Omental fat pad (tissue), 4 donors: ENCODE results near the gene HOPX. TPM values are rescaled to one million over a fixed set of nuclear protein-coding genes. Genes with fewer than 3 reads are reported as not detected.
A peak's percentile ranks its signal among the peaks of the same experiment; 100 is the strongest.

ENCODE experiments used
- ATAC-seq: fragments of 150-250 bp; one replicate; pipeline ENCODE4 v1.9.1; 2016; ENCODE audit warnings: mild to moderate bottlenecking, moderate library complexity; ENCODE audit not compliant: low FRiP score
- DNase-seq: peaks from one replicate; pipeline ENCODE4 v3.0.0-alpha.2; 2019; ENCODE audit warnings: low spot score
- total RNA-seq, 4 donors: library from RNA; depleted of rRNA; stranded (reverse); fragments of >200 nt; gene quantifications; one replicate each; pipeline ENCODE4 v1.1.0, GENCODE V29; 2016
- TF ChIP-seq, protein P1 (sequence below), 3 donors: fragments of 450-650 bp; IDR thresholded peaks; one replicate each; pipeline ENCODE4 v1.5.1; 2016 to 2017; ENCODE audit warnings: antibody characterized with exemption in 3 of 3, mild to moderate bottlenecking in 3 of 3, moderate library complexity in 2 of 3

Gene HOPX
- total RNA-seq, 4 donors from 2014 or later = 2.4 to 6.8 (median 4.1) TPM

- ATAC-seq = peak; percentile 38
These were observed 25.3 kb downstream of the HOPX start for GRCh38 chr4:56655627-56656345.

GRCh38 chr4:56655209-56655626 is 25.9 kb downstream of the HOPX start:
- ATAC-seq = peak; percentile 60
- TF ChIP-seq, protein P1, sequence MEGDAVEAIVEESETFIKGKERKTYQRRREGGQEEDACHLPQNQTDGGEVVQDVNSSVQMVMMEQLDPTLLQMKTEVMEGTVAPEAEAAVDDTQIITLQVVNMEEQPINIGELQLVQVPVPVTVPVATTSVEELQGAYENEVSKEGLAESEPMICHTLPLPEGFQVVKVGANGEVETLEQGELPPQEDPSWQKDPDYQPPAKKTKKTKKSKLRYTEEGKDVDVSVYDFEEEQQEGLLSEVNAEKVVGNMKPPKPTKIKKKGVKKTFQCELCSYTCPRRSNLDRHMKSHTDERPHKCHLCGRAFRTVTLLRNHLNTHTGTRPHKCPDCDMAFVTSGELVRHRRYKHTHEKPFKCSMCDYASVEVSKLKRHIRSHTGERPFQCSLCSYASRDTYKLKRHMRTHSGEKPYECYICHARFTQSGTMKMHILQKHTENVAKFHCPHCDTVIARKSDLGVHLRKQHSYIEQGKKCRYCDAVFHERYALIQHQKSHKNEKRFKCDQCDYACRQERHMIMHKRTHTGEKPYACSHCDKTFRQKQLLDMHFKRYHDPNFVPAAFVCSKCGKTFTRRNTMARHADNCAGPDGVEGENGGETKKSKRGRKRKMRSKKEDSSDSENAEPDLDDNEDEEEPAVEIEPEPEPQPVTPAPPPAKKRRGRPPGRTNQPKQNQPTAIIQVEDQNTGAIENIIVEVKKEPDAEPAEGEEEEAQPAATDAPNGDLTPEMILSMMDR (IDR thresholded peaks at IDR 0.05) = no peak
- DNase-seq = no peak

More at GRCh38 chr4:56655627-56656345, 25.3 kb downstream of the HOPX start:
- TF ChIP-seq, protein P1 (IDR thresholded peaks at IDR 0.05) = no peak
- no peak for DNase-seq

- peak; percentile 51 for DNase-seq
- TF ChIP-seq, protein P1 (IDR thresholded peaks at IDR 0.05) = no peak
- peak; percentile 79 for ATAC-seq
These were observed 26.9 kb downstream of the HOPX start for GRCh38 chr4:56654238-56654632.

- TF ChIP-seq, protein P1 (IDR thresholded peaks at IDR 0.05) = no peak
- ATAC-seq (peak; percentile 16), DNase-seq (no peak)
These were observed 27.4 kb downstream of the HOPX start for GRCh38 chr4:56653461-56654237.

DNA sequence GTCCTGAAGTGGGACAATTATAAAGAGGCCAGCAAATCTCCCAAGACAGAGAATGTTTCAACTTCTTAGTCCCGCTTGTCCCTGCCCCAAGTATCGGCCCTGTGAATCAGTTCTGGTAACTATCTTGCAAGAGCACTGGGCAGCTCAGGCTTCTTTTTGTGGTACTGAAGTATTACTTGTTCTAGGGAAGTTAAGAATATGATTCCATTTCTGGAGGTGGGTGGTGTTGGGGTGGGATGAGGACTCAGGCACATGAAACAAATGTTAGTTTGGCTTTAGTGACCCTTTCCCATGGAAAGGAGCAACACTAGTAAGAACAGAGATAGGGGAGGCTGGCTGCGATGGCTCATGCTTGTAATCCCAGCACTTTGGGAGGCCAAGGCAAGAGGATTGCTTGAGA is 28.9 kb downstream of the HOPX start:
- TF ChIP-seq, protein P1 (IDR thresholded peaks at IDR 0.05) = no peak
- ATAC-seq (no peak), DNase-seq (no peak)

GRCh38 chr4:56651056-56651350 is 30.1 kb downstream of the HOPX start:
- TF ChIP-seq, protein P1 (IDR thresholded peaks at IDR 0.05) = no peak
- ATAC-seq (no peak), DNase-seq (no peak)
